Breast epithelium (tissue), 4 donors: ENCODE results near the gene PAK1. TPM values are rescaled to one million over a fixed set of nuclear protein-coding genes. Genes with fewer than 3 reads are reported as not detected.

Source experiments
- DNase-seq, 2 donors: peaks; one replicate each; pipeline ENCODE4 v3.0.0-alpha.2; 2019; ENCODE audit warnings: low spot score in 2 of 2
- H3K27ac ChIP-seq, 2 donors: fragments of 200-600 bp; sonication (generic) in 1 of 2; one replicate each; pipeline ENCODE4 v1.5.1; 2016 to 2019; ENCODE audit warnings: mild to moderate bottlenecking in 1 of 2
- H3K27me3 ChIP-seq, 2 donors: fragments of 200-600 bp; sonication (generic) in 1 of 2; one replicate each; pipeline versions ENCODE4 v1.5.1 to v1.6.0; 2017 to 2019; ENCODE audit warnings: control low read depth in 1 of 2, mild to moderate bottlenecking in 1 of 2
- H3K36me3 ChIP-seq: fragments of 200-600 bp; one replicate; pipeline ENCODE4 v1.5.1; 2019
- H3K4me1 ChIP-seq, 2 donors: fragments of 200-600 bp; sonication (generic); one replicate each; pipeline ENCODE4 v1.5.1; 2016 to 2019; ENCODE audit warnings: control low read depth in 1 of 2
- H3K4me3 ChIP-seq, 3 donors: fragments of 200-600 bp; sonication (generic); 1 replicate in 2 of 3; 2 replicates in 1 of 3; pipeline ENCODE4 v1.5.1; 2016 to 2019; ENCODE audit warnings: mild to moderate bottlenecking in 3 of 3, moderate library complexity in 2 of 3
- H3K9me3 ChIP-seq, 2 donors: fragments of 200-600 bp; sonication (generic) in 1 of 2; one replicate each; pipeline ENCODE4 v1.5.1; 2016 to 2019; ENCODE audit warnings: control low read depth in 1 of 2
- CTCF ChIP-seq, 3 donors: fragments of 450-650 bp; IDR thresholded peaks; one replicate each; pipeline ENCODE4 v1.5.1; 2016 to 2017; ENCODE audit warnings: antibody characterized with exemption in 3 of 3, mild to moderate bottlenecking in 3 of 3, moderate library complexity in 3 of 3
- POLR2A ChIP-seq: fragments of 450-650 bp; IDR thresholded peaks from one replicate; pipeline ENCODE4 v1.6.1; 2016; ENCODE audit warnings: antibody characterized with exemption, mild to moderate bottlenecking, moderate library complexity
- POLR2AphosphoS5 ChIP-seq, 3 donors: sonication (generic); formaldehyde crosslinking; IDR thresholded peaks; one replicate each; pipeline ENCODE4 v1.6.1; 2017; ENCODE audit warnings: antibody characterized with exemption in 3 of 3
- intact Hi-C: fragments of 100-400 bp; cut with DNase I; formaldehyde crosslinking; loops from one replicate; pipeline ENCODE4 v1.15.1; 2023; ENCODE audit warnings: low total_unique reads
- total RNA-seq, 3 donors: library from RNA; depleted of rRNA; stranded (reverse); fragments of >200 nt; gene quantifications; one replicate each; pipeline ENCODE4 v1.1.0, GENCODE V29; 2016

PAK1 gene
- total RNA-seq, 3 donors from 2014 or later: 23.2 to 59.6 (median 42.6) TPM

GRCh38 chr11:77322506-77322905 lies 151.4 kb downstream of the PAK1 start:
- no peaks in the 10 kb centered on the region for H3K4me1 ChIP-seq
- no peaks in the 10 kb centered on the region for H3K9me3 ChIP-seq
- H3K27ac ChIP-seq: no peak overlapping the region
- intact Hi-C loops: no loop called here
- no peaks in the 10 kb centered on the region for H3K36me3 ChIP-seq
- DNase-seq: no peak
- no peak for TF ChIP-seq POLR2AphosphoS5 (IDR thresholded peaks at IDR 0.05)
- no peak for TF ChIP-seq CTCF (IDR thresholded peaks at IDR 0.05)
- no peak for TF ChIP-seq POLR2A
- H3K27me3 ChIP-seq: no peaks in the 10 kb centered on the region
- H3K4me3 ChIP-seq: no peak overlapping the region

GRCh38 chr11:77320351-77320750 lies 153.5 kb downstream of the PAK1 start:
- no peaks in the 10 kb centered on the region for H3K4me1 ChIP-seq
- no peaks in the 10 kb centered on the region for H3K36me3 ChIP-seq
- DNase-seq: no peak
- no peak overlapping the region for H3K27ac ChIP-seq
- intact Hi-C loops: no loop called here
- H3K27me3 ChIP-seq: no peaks in the 10 kb centered on the region
- no peak overlapping the region for H3K4me3 ChIP-seq
- no peaks in the 10 kb centered on the region for H3K9me3 ChIP-seq
- TF ChIP-seq POLR2AphosphoS5 (IDR thresholded peaks at IDR 0.05) (no peak), CTCF (IDR thresholded peaks at IDR 0.05) (no peak), POLR2A (no peak)

- no peak for TF ChIP-seq CTCF (IDR thresholded peaks at IDR 0.05)
- TF ChIP-seq POLR2A: no peak
- TF ChIP-seq POLR2AphosphoS5 (IDR thresholded peaks at IDR 0.05): no peak
- DNase-seq: no peak
- no peak overlapping the region for H3K27ac ChIP-seq
- no peaks in the 10 kb centered on the region for H3K4me1 ChIP-seq
- H3K4me3 ChIP-seq: no peak overlapping the region
- intact Hi-C loops: no loop called here
- H3K9me3 ChIP-seq: no peaks in the 10 kb centered on the region
- H3K27me3 ChIP-seq: no peaks in the 10 kb centered on the region
- no peaks in the 10 kb centered on the region for H3K36me3 ChIP-seq
Observed at GRCh38 chr11:77318600-77318999, 155.3 kb downstream of the PAK1 start.

GRCh38 chr11:77316733-77317342 lies 157.1 kb downstream of the PAK1 start:
- Histone ChIP-seq H3K36me3 (no peaks in the 10 kb centered on the region), H3K9me3 (no peaks in the 10 kb centered on the region), H3K27ac (no peak overlapping the region), H3K4me1 (no peaks in the 10 kb centered on the region), H3K27me3 (no peaks in the 10 kb centered on the region), H3K4me3 (no peak overlapping the region)
- intact Hi-C loops: no loop called here
- TF ChIP-seq CTCF (IDR thresholded peaks at IDR 0.05) (no peak), POLR2A (no peak), POLR2AphosphoS5 (IDR thresholded peaks at IDR 0.05) (no peak)
- DNase-seq: no peak

- no peak for TF ChIP-seq POLR2AphosphoS5 (IDR thresholded peaks at IDR 0.05)
- no peak for TF ChIP-seq POLR2A
- TF ChIP-seq CTCF (IDR thresholded peaks at IDR 0.05): no peak
Observed at GRCh38 chr11:77312107-77312506, 161.8 kb downstream of the PAK1 start.

More at GRCh38 chr11:77312107-77312506, 161.8 kb downstream of the PAK1 start:
- no peak for DNase-seq
- Histone ChIP-seq H3K9me3 (no peaks in the 10 kb centered on the region), H3K36me3 (no peaks in the 10 kb centered on the region), H3K4me3 (no peak overlapping the region), H3K27me3 (no peaks in the 10 kb centered on the region), H3K4me1 (no peaks in the 10 kb centered on the region), H3K27ac (no peak overlapping the region)
- intact Hi-C loops: no loop called here
